H9 (cell line): ENCODE measurements around the gene CHPF2. TPM values are rescaled to one million over a fixed set of nuclear protein-coding genes. Genes with fewer than 3 reads are reported as not detected.

Experiments used
- DNase-seq: peaks from one replicate; pipeline ENCODE4 v3.0.0-alpha.2; 2017
- H2AFZ ChIP-seq: one replicate; pipeline ENCODE4 v1.6.1; 2013; ENCODE audit warnings: mild to moderate bottlenecking, low read length, control low read depth, moderate library complexity
- H2AK5ac ChIP-seq: 2 replicates; pipeline ENCODE4 v1.6.1; 2013; ENCODE audit warnings: low read length, control low read depth, mixed read lengths; ENCODE audit not compliant: insufficient read length
- H2BK120ac ChIP-seq: one replicate; pipeline ENCODE4 v1.6.1; 2013; ENCODE audit warnings: low read depth, mild to moderate bottlenecking, low read length, control low read depth, inconsistent platforms; ENCODE audit not compliant: poor library complexity, severe bottlenecking
- H2BK12ac ChIP-seq: 2 replicates; pipeline ENCODE4 v1.6.1; 2013; ENCODE audit warnings: low read length, control low read depth, mixed read lengths, low read depth; ENCODE audit not compliant: insufficient read length
- H2BK15ac ChIP-seq: 2 replicates; pipeline ENCODE4 v1.6.1; 2013; ENCODE audit warnings: low read depth, low read length, control low read depth
- H2BK20ac ChIP-seq: one replicate; pipeline ENCODE4 v1.6.1; 2013; ENCODE audit warnings: low read depth, mild to moderate bottlenecking, low read length, control low read depth, inconsistent platforms; ENCODE audit not compliant: poor library complexity, severe bottlenecking
- H2BK5ac ChIP-seq: 2 replicates; pipeline ENCODE4 v1.6.1; 2013; ENCODE audit warnings: low read length, control low read depth, mixed read lengths; ENCODE audit not compliant: insufficient read length
- H3K14ac ChIP-seq: 2 replicates; pipeline ENCODE4 v1.6.1; 2013; ENCODE audit warnings: low read length, control low read depth; ENCODE audit not compliant: insufficient read depth
- H3K18ac ChIP-seq: 2 replicates; pipeline ENCODE4 v1.6.1; 2013; ENCODE audit warnings: low read depth, mild to moderate bottlenecking, mixed read lengths, low read length, control low read depth; ENCODE audit not compliant: insufficient read length
- H3K23ac ChIP-seq: 2 replicates; pipeline ENCODE4 v1.6.1; 2013; ENCODE audit warnings: low read length, control low read depth, mixed read lengths, low read depth; ENCODE audit not compliant: insufficient read length
- H3K23me2 ChIP-seq: 2 replicates; pipeline ENCODE4 v1.6.1; 2013; ENCODE audit warnings: low read depth, mild to moderate bottlenecking, mixed read lengths, low read length, control low read depth; ENCODE audit not compliant: insufficient read length, poor library complexity, severe bottlenecking
- H3K27ac ChIP-seq: 2 replicates; pipeline ENCODE4 v1.5.1; 2013; ENCODE audit warnings: low read length, control low read depth, mixed read lengths, low read depth; ENCODE audit not compliant: insufficient read length
- H3K27me3 ChIP-seq: 2 replicates; pipeline ENCODE4 v1.6.1; 2013; ENCODE audit warnings: low read length, control low read depth, inconsistent platforms; ENCODE audit not compliant: insufficient read depth
- H3K4ac ChIP-seq: 2 replicates; pipeline ENCODE4 v1.6.1; 2013; ENCODE audit warnings: low read depth, mild to moderate bottlenecking, control low read depth, inconsistent platforms, low read length, moderate library complexity
- H3K4me1 ChIP-seq: 2 replicates; pipeline ENCODE4 v1.6.1; 2013; ENCODE audit warnings: low read length, control low read depth, inconsistent platforms; ENCODE audit not compliant: insufficient read depth
- H3K4me2 ChIP-seq: 2 replicates; pipeline ENCODE4 v1.6.1; 2013; ENCODE audit warnings: low read length, control low read depth, mixed read lengths; ENCODE audit not compliant: insufficient read length, insufficient read depth
- H3K56ac ChIP-seq: 2 replicates; pipeline ENCODE4 v1.6.1; 2013; ENCODE audit warnings: low read depth, mild to moderate bottlenecking, mixed read lengths, low read length, control low read depth; ENCODE audit not compliant: insufficient read length
- H3K79me1 ChIP-seq: 2 replicates; pipeline ENCODE4 v1.6.1; 2013; ENCODE audit warnings: low read depth, mild to moderate bottlenecking, moderate library complexity, low read length, control low read depth, inconsistent platforms; ENCODE audit not compliant: insufficient read depth, poor library complexity, severe bottlenecking
- H3K79me2 ChIP-seq: 2 replicates; pipeline ENCODE4 v1.6.1; 2013; ENCODE audit warnings: low read length, control low read depth, inconsistent platforms; ENCODE audit not compliant: insufficient read depth
- H3K9ac ChIP-seq: 2 replicates; pipeline ENCODE4 v1.6.1; 2013; ENCODE audit warnings: low read length, control low read depth, mixed read lengths; ENCODE audit not compliant: insufficient read length; ENCODE audit errors: extremely low read depth
- H3K9me3 ChIP-seq: one replicate; pipeline ENCODE4 v1.6.1; 2013; ENCODE audit warnings: low read depth, low read length, inconsistent platforms; ENCODE audit not compliant: control insufficient read depth
- H3T11ph ChIP-seq: one replicate; pipeline ENCODE4 v1.6.1; 2013; ENCODE audit warnings: mild to moderate bottlenecking, low read length, control low read depth, inconsistent platforms
- H4K20me1 ChIP-seq: one replicate; pipeline ENCODE4 v1.6.1; 2013; ENCODE audit not compliant: control insufficient read depth, insufficient read length, insufficient read depth
- H4K5ac ChIP-seq: 2 replicates; pipeline ENCODE4 v1.6.1; 2013; ENCODE audit warnings: low read depth, mild to moderate bottlenecking, mixed read lengths, low read length, control low read depth; ENCODE audit not compliant: insufficient read length
- H4K8ac ChIP-seq: replicated peaks from 2 replicates; pipeline ENCODE4 v1.6.1; 2013; ENCODE audit warnings: low read length, control low read depth, mixed read lengths, low read depth; ENCODE audit not compliant: insufficient read length
- H4K91ac ChIP-seq: 2 replicates; pipeline ENCODE4 v1.6.1; 2013; ENCODE audit warnings: low read depth, mild to moderate bottlenecking, moderate library complexity, mixed read lengths, low read length, control low read depth; ENCODE audit not compliant: insufficient read length
- H3K27ac Mint-ChIP-seq, 3 experiments: 2 replicates in 2 of 3; 3 replicates in 1 of 3; pipeline ENCODE4 v1.8.0; 2020 to 2021; ENCODE audit warnings: mixed read lengths in 3 of 3, mild to moderate bottlenecking in 1 of 3, moderate library complexity in 1 of 3
- H3K27me3 Mint-ChIP-seq: 2 replicates; pipeline ENCODE4 v1.8.0; 2021; ENCODE audit warnings: low read depth, mild to moderate bottlenecking, moderate library complexity, mixed read lengths
- H3K36me3 Mint-ChIP-seq, 3 experiments: 2 replicates in 2 of 3; 3 replicates in 1 of 3; pipeline ENCODE4 v1.8.0; 2020 to 2021; ENCODE audit warnings: low read depth in 3 of 3, mixed read lengths in 3 of 3; ENCODE audit not compliant: insufficient read depth in 1 of 3
- H3K4me1 Mint-ChIP-seq, 2 experiments: 2 replicates each; pipeline ENCODE4 v1.8.0; 2020; ENCODE audit warnings: mixed read lengths in 2 of 2
- H3K4me3 Mint-ChIP-seq, 2 experiments: 2 replicates in 1 of 2; 3 replicates in 1 of 2; pipeline ENCODE4 v1.8.0; 2020 to 2021; ENCODE audit warnings: mild to moderate bottlenecking in 2 of 2, mixed read lengths in 2 of 2, moderate library complexity in 1 of 2
- H3K9me3 Mint-ChIP-seq, 2 experiments: 2 replicates in 1 of 2; 3 replicates in 1 of 2; pipeline ENCODE4 v1.8.0; 2020; ENCODE audit warnings: mild to moderate bottlenecking in 2 of 2, mixed read lengths in 2 of 2, moderate library complexity in 1 of 2
- CTCF ChIP-seq: fragments of 200-600 bp; sonication (generic); conservative IDR thresholded peaks from 3 replicates; pipeline ENCODE4 v1.8.0; 2021; ENCODE audit warnings: antibody characterized with exemption, mild to moderate bottlenecking
- WGBS: extraction: QIAGEN DNeasy Blood & Tissue Kit; methylation state at CpG from one replicate; pipeline ENCODE4 v1.1.7; 2013; ENCODE audit warnings: missing lambda C conversion rate, low lambda C conversion rate, mixed read lengths; ENCODE audit not compliant: insufficient read length; ENCODE audit errors: extremely low coverage; 5-methylcytosine and 5-hydroxymethylcytosine counted together
- total RNA-seq: library from RNA; stranded (reverse); gene quantifications from 2 replicates; pipeline ENCODE4 v1.2.1, GENCODE V29; 2021

CHPF2 gene
- total RNA-seq, 1 experiment from 2014 or later = 25.7 TPM

- DNase-seq = no peak
- Histone ChIP-seq H3K9me3 (no peaks in the 10 kb centered on the region), H4K91ac (no peak overlapping the region), H3K14ac (no peak overlapping the region), H2AFZ (no peak overlapping the region), H3K9ac (no peak overlapping the region), H2AK5ac (no peak overlapping the region), H3K18ac (no peak overlapping the region), H2BK12ac (no peak overlapping the region), H3K79me1 (no peaks in the 10 kb centered on the region), H3K27ac (no peak overlapping the region), H3K56ac (no peak overlapping the region), H3K4me2 (no peak overlapping the region), H3K79me2 (no peaks in the 10 kb centered on the region), H3K27me3 (no peaks in the 10 kb centered on the region; the same call in 1 of the 2 replicates), H2BK15ac (no peak overlapping the region), H3K23ac (no peak overlapping the region), H4K8ac (no peak overlapping the region), H2BK120ac (no peak overlapping the region), H3T11ph (no peak overlapping the region), H3K23me2 (no peaks in the 10 kb centered on the region), H2BK5ac (no peak overlapping the region), H3K4me1 (no peaks in the 10 kb centered on the region; the same call in 1 of the 2 replicates), H2BK20ac (no peak overlapping the region), H4K20me1 (no peaks in the 10 kb centered on the region), H3K4ac (no peak overlapping the region), H4K5ac (no peak overlapping the region)
- H3K4me3 Mint-ChIP-seq = no peak overlapping the region
- WGBS = no CpG with 5 or more reads among the region's 19 CpGs
- TF ChIP-seq CTCF = no peak
- H3K4me1 Mint-ChIP-seq = peaks cover 3 to 5% of the 10 kb centered on the region in 2 experiments
- H3K36me3 Mint-ChIP-seq = no peaks in the 10 kb centered on the region
- peaks cover 12% of the 10 kb centered on the region for H3K27me3 Mint-ChIP-seq
- no peaks in the 10 kb centered on the region for H3K9me3 Mint-ChIP-seq
- H3K27ac Mint-ChIP-seq = no peak overlapping the region
Observed at GRCh38 chr7:151195616-151196450, 36.5 kb upstream of the CHPF2 start.
